ENCODE data around the gene TLE4.

TLE4 gene

DNA sequence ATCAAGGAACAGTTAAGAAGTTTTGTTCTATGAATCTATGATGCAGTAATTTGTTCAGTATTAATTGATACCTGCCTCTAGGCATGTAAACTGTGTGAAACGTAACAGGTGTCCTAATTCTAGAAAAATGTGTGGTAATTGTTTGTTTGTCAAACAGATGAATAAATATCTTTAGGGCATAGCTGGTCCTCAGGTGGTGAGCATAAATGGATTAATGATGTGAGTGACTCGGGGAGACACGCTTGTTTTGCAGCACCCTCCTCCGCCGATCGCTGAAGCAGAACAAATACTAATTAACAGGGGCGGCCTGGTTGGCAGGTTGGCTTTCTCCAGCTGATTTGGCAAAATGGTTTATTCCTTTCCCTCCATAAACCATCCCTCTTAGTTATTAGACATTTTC, 88.8 kb downstream of the TLE4 start:
- no peak for DNase-seq (ENCODE audit: extremely low read depth in 1 of 2, low read depth in 1 of 2)

DNA sequence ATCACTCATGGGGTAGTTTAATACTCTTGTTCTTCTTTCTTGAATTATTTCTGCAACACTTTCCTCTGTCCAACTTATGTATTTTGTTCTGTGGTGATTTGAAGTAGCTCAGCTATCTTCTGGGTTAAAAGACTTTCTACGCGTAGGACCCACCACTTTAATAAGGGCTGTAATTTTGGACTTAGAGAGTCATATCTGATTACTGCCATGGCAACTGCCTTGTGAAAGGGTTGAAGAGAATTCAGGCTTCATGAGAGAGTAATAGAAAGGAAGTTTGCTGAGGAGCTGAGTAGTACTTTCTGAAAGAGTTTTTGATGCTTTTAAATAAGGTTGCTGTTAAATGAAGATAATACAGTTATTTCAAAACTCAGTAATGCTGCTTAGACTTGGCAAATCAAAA, 89.5 kb downstream of the TLE4 start:
- no peak for DNase-seq (ENCODE audit: extremely low read depth in 1 of 2, low read depth in 1 of 2)

DNA sequence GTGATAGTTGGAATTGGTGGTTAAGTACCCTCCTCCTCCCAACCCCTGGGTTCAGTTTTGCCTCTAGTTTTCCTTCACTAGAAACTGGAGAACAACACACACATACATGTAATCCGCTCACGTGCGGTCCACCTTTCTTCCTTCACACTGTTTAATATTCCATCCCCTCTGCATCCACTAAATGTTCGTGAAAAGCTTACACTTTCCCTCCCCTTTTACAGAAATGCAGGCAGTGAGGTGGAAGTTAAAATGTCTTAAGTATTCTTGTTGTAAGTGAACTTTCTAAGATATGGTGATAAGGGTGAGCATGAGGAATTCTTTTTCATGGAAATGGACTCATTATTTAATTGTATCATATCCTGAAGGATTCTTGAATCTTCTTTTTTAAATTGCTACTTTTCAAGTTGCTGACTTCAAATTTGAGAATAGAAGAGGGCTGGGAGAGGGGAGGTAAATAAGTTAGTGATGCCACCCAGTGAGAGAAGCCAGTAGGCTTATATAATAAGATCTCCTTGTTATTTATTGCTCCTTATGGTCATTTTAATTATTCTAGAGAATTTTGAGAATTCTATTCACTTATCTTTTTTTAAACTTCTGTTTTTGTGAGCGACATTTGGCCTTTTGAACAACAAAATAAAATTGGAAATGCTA, 90.2 kb downstream of the TLE4 start:
- no peak for DNase-seq (ENCODE audit: extremely low read depth in 1 of 2, low read depth in 1 of 2)

DNA sequence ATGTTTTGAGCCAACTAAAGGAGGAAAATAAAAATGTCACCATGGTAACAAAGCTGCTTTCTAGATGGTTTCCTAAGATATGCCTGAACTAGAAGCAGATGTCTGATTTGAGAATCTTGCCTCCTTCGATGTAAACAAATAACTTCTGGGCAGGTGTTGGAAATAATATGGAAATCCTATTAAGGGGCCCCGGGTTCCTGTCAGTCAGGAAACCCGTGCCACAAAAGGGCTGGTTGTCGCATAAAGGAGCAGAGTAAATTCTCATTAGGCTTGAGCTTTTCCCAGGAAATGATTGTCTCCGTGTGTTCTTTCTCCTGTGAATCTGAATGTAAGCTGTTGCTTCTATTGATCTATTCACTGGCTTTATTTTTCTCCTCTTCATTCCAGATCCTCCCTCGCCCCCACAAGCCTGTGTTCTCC, 90.8 kb downstream of the TLE4 start:
- no peak for DNase-seq (ENCODE audit: extremely low read depth in 1 of 2, low read depth in 1 of 2)

DNA sequence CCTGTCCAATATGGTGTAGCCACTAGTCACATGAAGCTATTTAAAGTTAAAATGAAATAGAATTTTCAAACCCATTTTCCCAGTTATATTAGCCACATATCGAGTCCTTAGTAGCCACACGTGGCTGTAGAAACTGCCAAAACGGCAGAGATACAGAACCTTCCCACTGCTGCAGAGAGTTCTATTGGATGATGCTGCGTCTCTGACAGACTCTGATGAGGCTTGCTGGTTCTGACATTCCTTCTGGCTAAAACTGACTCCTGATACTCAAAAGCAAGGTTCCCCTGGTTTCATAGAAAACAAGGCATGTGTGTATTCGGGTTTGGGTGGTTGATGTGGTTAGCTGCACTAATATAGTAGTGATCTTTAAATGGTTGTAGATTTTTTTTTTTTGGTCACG, 91.5 kb downstream of the TLE4 start:
- no peak for DNase-seq (ENCODE audit: extremely low read depth in 1 of 2, low read depth in 1 of 2)

DNA sequence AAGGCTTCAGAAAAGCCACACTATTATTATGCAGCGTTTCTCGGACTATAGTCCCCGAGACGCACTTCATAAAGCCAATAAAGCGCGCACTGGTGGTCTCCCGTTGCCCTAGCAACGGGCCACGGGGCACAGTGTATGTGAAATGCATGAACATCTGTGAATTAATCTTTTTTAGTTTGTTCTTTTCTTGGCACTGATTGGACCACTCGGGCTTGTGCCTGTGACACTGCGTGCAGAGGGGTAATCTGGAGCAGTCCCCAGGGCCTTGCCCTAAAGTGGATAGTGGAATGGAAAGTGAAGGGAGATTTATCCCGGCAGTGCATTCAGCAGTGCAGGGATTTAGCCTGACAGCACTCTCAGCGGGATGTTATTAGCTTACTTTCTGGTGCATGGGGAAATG, 92.1 kb downstream of the TLE4 start:
- no peak for DNase-seq (ENCODE audit: extremely low read depth in 1 of 2, low read depth in 1 of 2)

DNA sequence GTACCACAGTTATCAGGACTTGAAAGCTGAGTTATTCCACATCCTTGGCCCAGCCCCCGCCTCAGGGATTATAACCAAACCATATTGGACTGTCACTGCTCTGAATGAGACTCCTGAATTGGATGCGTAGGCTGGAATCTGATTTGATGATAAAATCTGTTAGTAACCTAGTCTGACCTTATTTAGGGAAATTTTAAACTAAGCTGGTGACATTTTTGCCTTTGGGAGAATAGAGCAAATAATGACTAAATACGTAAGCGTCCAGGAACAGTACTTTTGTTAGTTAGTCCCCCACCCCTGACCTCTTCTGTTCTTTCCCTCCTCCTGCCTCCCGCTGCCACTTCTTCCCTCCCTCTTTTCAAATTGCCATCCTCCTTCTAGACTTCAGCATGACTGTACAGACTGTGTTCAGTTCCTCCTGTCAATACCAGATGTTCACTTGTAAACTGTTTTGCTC, 92.6 kb downstream of the TLE4 start:
- DNase-seq (ENCODE audit: extremely low read depth in 1 of 2, low read depth in 1 of 2): no peak

DNA sequence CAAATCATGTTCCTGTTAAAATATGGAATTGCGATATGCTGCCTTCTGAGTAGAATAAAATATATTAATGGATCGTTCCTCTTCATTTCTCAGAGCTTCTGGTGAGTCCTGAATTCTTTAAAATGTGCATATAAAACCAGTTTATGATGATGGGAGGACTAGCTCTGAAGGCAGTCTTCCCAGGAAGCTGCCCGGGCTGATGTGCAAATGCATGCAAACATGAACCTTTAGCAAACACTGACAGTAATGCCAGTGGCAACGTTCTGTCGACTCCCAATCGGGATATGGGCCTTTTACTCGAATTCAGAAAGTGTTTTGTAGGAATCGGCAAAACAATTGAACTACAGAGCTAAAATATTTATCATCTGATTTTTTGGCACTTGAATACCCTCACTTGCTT, 93.6 kb downstream of the TLE4 start:
- DNase-seq (ENCODE audit: extremely low read depth in 1 of 2, low read depth in 1 of 2): no peak

DNA sequence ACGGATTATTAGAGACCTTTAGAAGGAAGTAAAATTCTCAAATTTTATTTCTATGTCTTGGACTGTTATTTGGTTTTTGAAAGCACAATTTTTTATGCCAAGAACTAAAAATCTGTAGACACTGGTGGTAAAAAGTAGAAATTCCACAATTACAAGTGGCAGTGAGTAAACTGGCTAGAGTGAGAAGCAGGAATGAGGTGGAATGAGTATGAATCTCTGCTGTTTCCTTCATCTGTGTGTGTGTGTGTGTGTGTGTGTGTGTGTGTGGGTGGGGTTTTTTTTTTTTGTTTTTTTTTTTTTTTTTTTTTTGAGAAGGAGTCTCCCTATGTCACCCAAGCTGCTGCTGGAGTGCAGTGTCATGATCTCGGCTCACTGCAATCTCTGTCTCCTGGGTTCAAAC, 94.2 kb downstream of the TLE4 start:
- no peak for DNase-seq (ENCODE audit: extremely low read depth in 1 of 2, low read depth in 1 of 2)

DNA sequence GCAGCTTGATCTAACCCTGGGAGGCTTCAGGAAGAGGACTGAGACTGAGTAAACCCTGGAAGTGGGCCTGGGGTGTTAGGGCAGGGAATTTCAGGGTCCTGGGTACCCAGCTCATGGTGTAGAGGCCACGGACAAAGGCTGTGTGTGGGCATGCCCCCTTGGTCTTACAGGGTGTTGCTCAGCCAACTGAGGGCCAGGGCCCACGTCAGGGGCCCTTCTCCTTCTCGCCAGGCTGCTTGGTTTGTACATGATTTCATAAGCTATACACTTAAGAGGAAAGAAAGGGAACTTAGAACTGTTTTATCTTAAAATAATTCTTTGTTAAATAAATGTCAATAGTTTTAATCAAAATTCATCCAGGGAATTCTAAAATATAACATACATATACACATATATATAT, 95.4 kb downstream of the TLE4 start:
- DNase-seq (ENCODE audit: extremely low read depth in 1 of 2, low read depth in 1 of 2): no peak

DNA sequence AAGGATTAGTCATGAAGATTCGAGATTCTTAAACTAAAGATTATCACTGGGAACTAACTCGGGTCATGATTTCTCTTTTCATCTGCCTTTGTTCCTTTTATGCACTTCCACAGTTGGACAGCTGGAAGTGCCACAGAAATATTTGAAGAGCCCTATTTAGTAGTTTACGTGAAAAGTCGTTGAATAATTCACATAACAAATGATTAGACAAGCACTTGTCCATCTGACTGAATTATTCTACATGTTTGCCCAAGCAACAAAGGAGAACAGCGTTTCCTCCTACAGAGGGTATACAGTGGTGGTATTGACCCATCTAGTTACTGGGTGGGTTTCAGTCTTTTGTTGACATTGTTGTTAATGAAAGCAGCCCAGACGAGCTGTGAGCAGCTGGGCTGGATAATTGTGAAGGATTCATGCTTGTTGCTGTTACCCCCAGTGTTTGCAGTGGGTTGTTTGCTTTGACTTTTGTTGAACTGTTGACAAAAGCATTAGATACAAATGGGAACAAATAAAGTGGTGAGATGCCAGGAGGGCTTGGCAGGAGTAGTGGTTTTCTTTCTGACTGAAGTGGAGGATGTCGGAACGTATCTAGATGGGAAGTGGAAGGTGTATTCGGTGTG, 96.2 kb downstream of the TLE4 start:
- DNase-seq (ENCODE audit: extremely low read depth in 1 of 2, low read depth in 1 of 2): no peak

DNA sequence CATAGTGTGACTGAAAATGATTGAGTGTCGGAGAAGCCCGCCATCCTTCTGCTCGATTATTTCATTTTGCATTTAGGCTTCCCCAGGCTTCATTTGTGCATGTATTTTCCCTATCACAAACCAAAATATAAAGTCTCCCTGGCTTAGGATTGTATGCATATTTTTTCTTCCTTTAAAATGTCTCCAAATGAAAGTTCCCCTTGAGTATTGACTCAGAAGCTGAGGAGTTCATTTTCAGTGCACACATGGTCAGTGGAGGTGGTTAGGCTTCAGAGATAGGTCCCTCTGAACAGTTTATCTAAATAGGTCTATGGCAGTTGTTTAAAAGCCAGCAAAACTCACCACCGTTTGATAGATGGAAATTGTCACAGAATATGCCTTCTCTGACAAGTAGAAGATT, 97.2 kb downstream of the TLE4 start:
- no peak for DNase-seq (ENCODE audit: extremely low read depth in 1 of 2, low read depth in 1 of 2)

DNA sequence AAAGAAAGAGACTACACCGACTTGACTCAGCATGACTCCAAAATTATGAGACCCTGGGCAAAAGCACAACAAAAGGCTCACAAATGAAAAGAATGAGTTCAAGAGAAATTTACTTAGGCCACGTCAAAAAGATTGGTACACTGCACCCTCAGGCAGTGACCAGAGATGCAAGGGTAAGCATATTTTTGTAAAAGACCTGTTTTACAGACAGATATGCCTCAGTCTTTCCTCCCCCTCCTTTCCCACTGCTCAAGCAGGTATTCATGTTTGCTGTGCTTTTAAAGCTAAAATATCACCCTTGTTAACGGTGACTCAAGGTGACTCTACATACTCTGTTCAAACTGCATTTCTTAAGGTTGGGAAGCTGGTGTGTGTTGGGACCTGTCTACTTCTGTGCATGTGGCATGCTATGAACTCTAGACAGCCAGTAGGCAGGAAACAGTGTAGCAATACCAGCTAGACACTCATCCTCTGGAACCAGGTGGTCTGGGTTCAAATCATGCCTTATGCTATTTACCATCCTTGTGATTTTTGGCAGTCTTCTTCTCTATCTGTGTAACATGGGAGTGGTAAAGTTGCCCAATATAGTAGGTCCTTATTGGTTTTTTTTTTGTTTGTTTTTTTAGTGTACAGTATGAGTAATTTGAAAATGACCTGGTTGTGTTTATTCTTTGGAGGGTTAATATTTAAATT, 98.7 kb downstream of the TLE4 start:
- DNase-seq (ENCODE audit: extremely low read depth in 1 of 2, low read depth in 1 of 2): no peak

DNA sequence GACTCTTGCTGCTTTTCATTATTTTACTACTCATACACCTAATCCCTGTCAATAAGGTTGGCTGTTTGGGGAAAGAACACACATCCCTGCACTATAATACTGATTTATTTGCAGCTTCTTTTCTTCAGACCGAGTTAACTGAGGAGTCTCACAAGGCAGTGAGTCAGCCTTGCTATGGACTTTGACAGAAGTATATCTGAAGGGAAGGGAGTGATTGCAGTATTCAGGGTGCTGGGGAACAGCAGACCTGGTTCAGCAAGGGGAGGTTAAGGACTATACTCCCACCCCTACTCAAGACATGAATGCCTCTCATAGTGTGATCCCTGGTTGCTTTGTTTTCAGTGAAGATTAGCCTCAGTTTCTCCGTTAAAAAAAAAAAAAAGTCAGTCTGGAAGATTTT, 99.8 kb downstream of the TLE4 start:
- no peak for DNase-seq (ENCODE audit: extremely low read depth in 1 of 2, low read depth in 1 of 2)

DNA sequence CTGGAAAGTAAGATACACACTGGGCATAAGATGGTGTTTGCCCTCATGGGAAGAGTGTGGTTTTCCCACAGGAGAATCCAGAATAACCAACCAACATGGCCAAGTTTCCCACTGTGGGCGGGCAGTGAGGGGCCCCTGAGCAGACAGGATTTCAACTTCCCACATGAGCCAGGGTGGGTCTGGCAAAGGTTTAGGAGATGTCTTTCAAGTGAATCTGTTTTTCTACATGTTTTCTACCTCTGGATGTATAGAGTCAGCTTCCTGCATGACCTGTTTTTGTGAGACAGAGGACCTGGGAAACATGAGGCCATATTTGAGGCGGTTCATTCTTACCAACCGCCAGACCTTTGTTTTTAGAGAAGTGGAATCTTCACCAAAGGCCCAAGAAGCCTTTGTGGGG, 100.5 kb downstream of the TLE4 start:
- DNase-seq (ENCODE audit: extremely low read depth in 1 of 2, low read depth in 1 of 2): no peak

DNA sequence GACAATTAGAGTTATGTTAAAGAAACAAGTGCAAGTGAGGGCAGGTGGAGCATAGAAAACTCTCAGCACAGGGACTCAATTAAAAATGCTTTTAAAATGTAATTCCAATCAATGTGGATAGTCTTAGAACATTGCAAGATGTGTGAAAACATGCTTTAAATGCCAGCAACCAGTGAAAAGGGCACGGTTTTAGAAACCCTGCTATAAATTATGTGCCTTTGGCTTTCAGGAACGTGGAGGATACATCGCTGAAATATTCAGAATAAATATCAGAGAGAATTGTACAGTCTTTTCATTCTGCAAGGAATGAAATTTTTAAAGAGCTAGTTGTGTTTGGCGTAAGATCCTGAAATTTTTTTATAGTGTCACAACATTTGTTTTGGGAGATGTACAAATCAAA, 101.1 kb downstream of the TLE4 start:
- no peak for DNase-seq (ENCODE audit: extremely low read depth in 1 of 2, low read depth in 1 of 2)

DNA sequence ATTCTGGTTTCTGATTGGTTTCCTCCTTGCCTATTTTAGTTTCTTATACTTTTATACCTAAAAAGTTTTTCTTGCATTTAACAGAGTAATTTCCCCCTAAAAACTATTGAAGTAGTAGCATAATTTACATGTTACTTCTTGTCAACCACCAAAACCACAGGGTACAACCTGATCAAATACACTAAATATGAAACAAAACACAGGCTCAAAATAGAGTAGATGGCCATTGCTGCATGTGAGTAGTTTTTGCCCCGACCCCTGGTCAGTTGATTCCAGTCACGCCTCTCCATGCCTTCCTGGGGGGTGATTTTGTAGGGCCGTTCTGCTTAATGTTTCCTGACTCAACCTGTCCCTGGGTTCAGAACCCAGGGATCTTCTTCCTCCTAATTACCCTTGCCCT, 101.8 kb downstream of the TLE4 start:
- DNase-seq (ENCODE audit: extremely low read depth in 1 of 2, low read depth in 1 of 2): no peak

DNA sequence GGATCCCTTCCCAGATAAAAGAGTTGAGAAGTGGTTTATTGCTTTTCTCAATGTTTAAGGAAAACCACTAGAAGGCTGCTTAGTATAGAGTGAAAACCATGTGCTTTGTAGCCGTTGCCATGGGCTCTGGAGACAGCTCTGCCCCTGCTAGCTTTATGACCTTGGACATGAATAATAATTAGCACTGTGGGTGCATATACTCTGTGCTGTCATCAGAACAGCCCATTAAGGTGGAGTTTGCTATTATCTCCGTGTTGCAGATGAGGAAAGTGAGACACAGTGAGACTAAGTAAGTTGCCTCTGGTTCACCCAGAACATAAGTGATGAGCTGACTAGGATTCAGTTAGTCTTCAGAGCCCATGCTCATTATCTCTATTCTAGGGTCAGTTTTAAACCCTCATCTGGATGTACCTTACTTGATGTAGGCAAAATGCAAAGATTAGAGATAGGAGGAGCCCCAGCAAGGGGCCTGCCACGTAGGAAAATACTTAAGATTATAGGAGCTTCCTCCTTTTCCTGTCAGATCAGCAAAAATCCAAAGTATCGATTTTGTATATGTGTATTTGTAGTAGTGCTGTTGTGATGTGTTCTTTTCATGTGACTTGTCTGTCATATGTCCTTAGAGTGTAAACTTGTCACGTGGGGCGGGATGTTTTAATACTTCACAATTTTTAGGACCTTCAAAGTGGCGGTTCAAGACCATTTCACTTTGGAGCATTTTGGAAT, 102.5 kb downstream of the TLE4 start:
- no peak for DNase-seq (ENCODE audit: extremely low read depth in 1 of 2, low read depth in 1 of 2)

DNA sequence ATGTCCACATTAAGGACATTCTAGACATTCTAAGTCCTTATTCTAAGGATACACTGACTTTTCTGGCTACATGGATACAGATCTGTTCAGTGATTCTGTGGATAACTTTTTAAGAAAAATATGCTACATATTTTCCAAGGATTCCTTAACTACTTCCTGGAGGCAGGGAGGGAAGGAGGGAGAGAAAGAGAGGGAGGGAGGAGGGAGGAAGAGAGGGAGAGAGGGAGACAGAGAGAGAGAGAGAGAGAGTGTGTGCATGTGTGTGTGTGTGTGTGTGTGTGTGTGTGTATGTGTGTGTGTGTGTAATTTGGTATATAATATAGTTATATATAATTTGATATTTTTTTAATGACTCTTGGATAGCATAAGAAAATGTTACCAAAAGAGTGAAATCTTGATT, 109.8 kb downstream of the TLE4 start:
- no peak for DNase-seq (ENCODE audit: extremely low read depth in 1 of 2, low read depth in 1 of 2)

DNA sequence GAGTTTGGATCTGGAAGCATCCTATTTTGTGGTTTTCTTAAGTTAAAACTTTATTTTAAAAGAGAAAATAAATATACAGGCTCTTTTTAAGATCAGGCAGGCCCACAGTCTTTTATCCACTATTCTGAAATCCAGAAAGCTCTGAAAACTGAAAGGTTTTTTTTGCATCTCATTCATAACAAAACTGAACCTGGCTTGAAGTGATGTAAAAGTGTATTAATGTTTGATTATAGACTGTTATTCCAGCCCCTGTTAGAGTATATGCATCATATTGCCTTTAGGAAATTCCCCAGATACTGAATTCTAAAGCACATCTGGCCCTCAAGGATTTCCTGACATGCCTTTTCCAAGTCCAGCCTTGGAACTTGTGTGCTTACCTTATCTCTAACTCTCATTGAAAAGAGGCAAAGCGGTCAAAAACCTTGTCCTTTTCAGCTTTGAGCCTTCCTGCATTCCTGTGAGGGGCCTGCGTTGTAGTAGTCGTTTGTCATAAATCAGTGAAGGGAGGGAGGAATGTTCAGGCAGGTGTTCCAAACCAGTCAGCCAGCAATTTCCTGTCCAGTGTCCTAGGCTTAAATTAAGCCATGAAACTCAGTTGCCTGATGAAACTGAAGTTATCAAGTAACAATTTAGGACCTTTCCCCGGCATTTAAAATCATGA, 110.4 kb downstream of the TLE4 start:
- DNase-seq (ENCODE audit: extremely low read depth in 1 of 2, low read depth in 1 of 2): no peak

DNA sequence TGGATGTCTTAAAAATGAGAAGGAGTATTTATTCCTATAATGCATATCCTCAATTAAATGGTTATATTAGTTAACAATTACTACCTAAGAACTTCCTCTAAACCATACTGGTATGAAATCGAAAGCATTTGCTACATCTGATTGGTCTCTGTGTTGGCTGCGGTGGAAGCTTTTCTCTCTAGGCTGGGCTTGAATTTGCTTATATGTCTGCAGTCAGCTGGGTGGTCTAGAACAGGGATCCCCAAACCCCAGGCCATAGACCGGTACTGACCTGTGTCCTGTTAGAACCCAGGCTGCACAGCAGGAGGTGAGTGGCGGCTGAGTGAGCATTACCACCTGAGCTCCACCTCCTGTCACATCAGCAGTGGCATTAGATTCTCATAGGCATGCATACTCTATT, 112.3 kb downstream of the TLE4 start:
- DNase-seq (ENCODE audit: extremely low read depth in 1 of 2, low read depth in 1 of 2): no peak
